H7 (cell line): ENCODE data around the gene NFYB. TPM values are rescaled to one million over a fixed set of nuclear protein-coding genes. Genes with fewer than 3 reads are reported as not detected.

Experiments used
- DNase-seq: peaks from one replicate; pipeline ENCODE4 v3.0.0; 2012
- H3K27me3 ChIP-seq: 2 replicates; pipeline ENCODE4 v1.6.0; 2011; ENCODE audit warnings: mild to moderate bottlenecking, low read length; ENCODE audit not compliant: control insufficient read depth, insufficient read depth
- H3K36me3 ChIP-seq: replicated peaks from 2 replicates; pipeline ENCODE4 v1.5.1; 2011; ENCODE audit warnings: low read length; ENCODE audit not compliant: control insufficient read depth, insufficient read depth
- H3K4me3 ChIP-seq: 2 replicates; pipeline ENCODE4 v1.5.1; 2011; ENCODE audit warnings: low read depth, mild to moderate bottlenecking, control low read depth, low read length, moderate library complexity; ENCODE audit not compliant: insufficient read depth
- total RNA-seq: library from RNA; depleted of rRNA; stranded (reverse); fragments of >200 nt; shearing (Covaris generic); gene quantifications from 2 replicates; pipeline ENCODE4 v1.2.3, GENCODE V29; 2014; rRNA removed

Gene NFYB
- total RNA-seq, 1 experiment from 2014 or later = 22.5 TPM

DNA sequence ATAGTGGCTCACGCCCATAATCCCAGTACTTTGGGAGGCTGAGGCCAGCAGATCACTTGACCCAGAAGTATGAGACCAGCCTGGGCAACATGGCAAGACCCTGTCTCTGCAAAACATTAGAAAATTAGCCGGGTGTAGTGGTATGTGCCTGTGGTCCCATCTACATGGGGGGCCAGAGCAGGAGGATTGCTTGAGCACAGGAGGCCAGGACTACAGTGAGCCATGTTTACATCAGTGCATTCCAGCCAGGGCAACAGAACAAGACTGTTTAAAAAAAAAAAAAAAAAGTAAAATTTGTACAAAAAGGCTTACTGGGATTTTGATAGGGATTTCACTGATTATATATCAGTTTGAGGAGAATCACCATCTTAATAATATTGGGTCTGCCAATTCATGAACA is 65.9 kb downstream of the NFYB start:
- Histone ChIP-seq H3K4me3 (no peak overlapping the region), H3K27me3 (no peaks in the 10 kb centered on the region), H3K36me3 (no peaks in the 10 kb centered on the region)
- no peak for DNase-seq

Other genes starting within 250 kb of the NFYB start
- gene HSP90B1, start 207.8 kb downstream of the NFYB start, total RNA-seq = 602 and 610 TPM in 2 replicates
- 41.2 and 41.4 TPM in 2 replicates for gene TDG, start 172.3 kb downstream of the NFYB start, total RNA-seq
- 1.1 and 1.7 TPM in 2 replicates for gene GLT8D2, start 88.0 kb downstream of the NFYB start, total RNA-seq
- gene HCFC2, start 73.7 kb downstream of the NFYB start, total RNA-seq = 1.5 and 1.8 TPM in 2 replicates
- 169 and 180 TPM in 2 replicates for gene TXNRD1, start 77.6 kb upstream of the NFYB start, total RNA-seq
- 1.3 and 3.1 TPM in 2 replicates for gene EID3, start 165.5 kb upstream of the NFYB start, total RNA-seq